WTC11 (cell line): ENCODE data around the gene CYP2B6.

Experiments used
- CTCF ChIP-seq: fragments of 200-600 bp; IDR thresholded peaks from 2 replicates; pipeline ENCODE4 v1.8.0; 2022; ENCODE audit warnings: antibody characterized with exemption
- MAX ChIP-seq: sonication (generic); formaldehyde crosslinking; IDR thresholded peaks from 2 replicates; pipeline ENCODE4 v1.8.0; 2022; ENCODE audit warnings: mild to moderate bottlenecking, missing genetic modification reagents
- MLX ChIP-seq: sonication (generic); formaldehyde crosslinking; IDR thresholded peaks from 2 replicates; pipeline ENCODE4 v1.8.1; 2023; ENCODE audit warnings: mild to moderate bottlenecking, missing genetic modification reagents, moderate library complexity
- USF1 ChIP-seq: sonication (generic); formaldehyde crosslinking; IDR thresholded peaks from 2 replicates; pipeline ENCODE4 v1.8.0; 2022; ENCODE audit warnings: mild to moderate bottlenecking, missing genetic modification reagents
- ZNF512 ChIP-seq: sonication (generic); formaldehyde crosslinking; IDR thresholded peaks from 2 replicates; pipeline ENCODE4 v1.8.1; 2022; ENCODE audit warnings: missing genetic modification reagents, borderline replicate concordance

- TF ChIP-seq CTCF: no peak
- no peak for TF ChIP-seq ZNF512 (CRISPR knock-in tag)
- TF ChIP-seq MAX (CRISPR knock-in tag): no peak
- no peak for TF ChIP-seq USF1 (CRISPR knock-in tag)
- no peak for TF ChIP-seq MLX (CRISPR knock-in tag)
Measured at GRCh38 chr19:41009700-41010235, 18.7 kb downstream of the CYP2B6 start.
